D721Med (cell line): ENCODE results near the gene MRPS2.

Experiments
- DNase-seq: peaks from one replicate; pipeline ENCODE4 v3.0.0; 2011; ENCODE audit warnings: low spot score; ENCODE audit not compliant: insufficient read length
- FAIRE-seq: peaks from 2 replicates; lab custom pipeline; 2011; peaks lifted over from hg19 to GRCh38; lab: Jason Lieb, UNC
- CTCF ChIP-seq: IDR thresholded peaks from 2 replicates; pipeline ENCODE4 v1.5.1; 2012; ENCODE audit warnings: mild to moderate bottlenecking, control low read depth; ENCODE audit not compliant: insufficient read depth; ENCODE audit errors: missing control alignments

The MRPS2 gene

GRCh38 chr9:135502873-135503321 lies 2.4 kb downstream of the MRPS2 start:
- no peak for FAIRE-seq
- TF ChIP-seq CTCF, result no peak
- no peak for DNase-seq

GRCh38 chr9:135503371-135504261 lies 3.1 kb downstream of the MRPS2 start:
- no peak for DNase-seq

GRCh38 chr9:135504262-135505243 lies 4.1 kb downstream of the MRPS2 start:
- no peak for FAIRE-seq
- TF ChIP-seq CTCF, result peak; percentile 72
- DNase-seq, result peak; percentile 90

More at GRCh38 chr9:135503371-135504261, 3.1 kb downstream of the MRPS2 start:
- TF ChIP-seq CTCF, result no peak
- no peak for FAIRE-seq

- FAIRE-seq (no peak), DNase-seq (no peak)
- TF ChIP-seq CTCF, result no peak
Measured at GRCh38 chr9:135505406-135506187, 5.1 kb downstream of the MRPS2 start.

- TF ChIP-seq CTCF, result no peak
- DNase-seq, result no peak
- FAIRE-seq, result no peak
Measured at GRCh38 chr9:135506327-135507103, 6.0 kb downstream of the MRPS2 start.
